Testis (tissue), 2 donors: ENCODE results near the gene INSM1.

Source experiments
- POLR2A ChIP-seq: fragments of 450-650 bp; IDR thresholded peaks from one replicate; pipeline ENCODE4 v1.6.1; 2017; ENCODE audit warnings: antibody characterized with exemption, mild to moderate bottlenecking, moderate library complexity
- TF ChIP-seq, protein P1 (sequence below), 3 experiments: fragments of 450-650 bp in 2 of 3; fragments of 200-600 bp in 1 of 3; sonication (generic) in 1 of 3; IDR thresholded peaks; one replicate each; pipeline ENCODE4 v1.5.1; 2016 to 2019; ENCODE audit warnings: antibody characterized with exemption in 3 of 3, mild to moderate bottlenecking in 2 of 3, moderate library complexity in 1 of 3

DNA sequence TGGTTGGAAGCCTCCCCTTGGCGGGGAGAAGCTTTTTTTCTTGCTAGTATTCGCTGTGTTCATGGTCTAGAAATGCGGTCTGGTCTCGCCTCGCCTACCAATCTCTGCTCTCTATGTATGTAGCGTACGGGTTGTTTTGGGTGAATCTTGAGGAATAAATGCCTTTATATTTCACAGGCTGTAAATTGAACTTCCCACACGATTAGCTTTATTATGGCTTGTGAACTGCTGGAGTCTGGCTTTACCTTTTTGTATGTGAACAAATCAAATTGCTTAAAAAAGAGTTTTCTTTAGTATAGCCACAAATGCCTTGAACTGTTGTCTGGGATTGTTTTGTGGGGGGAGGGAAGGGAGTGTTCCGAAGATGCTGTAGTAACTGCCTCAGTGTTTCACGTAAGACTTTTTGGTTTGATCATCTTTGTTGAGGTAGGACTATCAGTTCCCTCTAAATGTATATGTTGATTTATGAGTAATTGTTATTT lies 2.2 kb downstream of the INSM1 start:
- TF ChIP-seq, protein P1, sequence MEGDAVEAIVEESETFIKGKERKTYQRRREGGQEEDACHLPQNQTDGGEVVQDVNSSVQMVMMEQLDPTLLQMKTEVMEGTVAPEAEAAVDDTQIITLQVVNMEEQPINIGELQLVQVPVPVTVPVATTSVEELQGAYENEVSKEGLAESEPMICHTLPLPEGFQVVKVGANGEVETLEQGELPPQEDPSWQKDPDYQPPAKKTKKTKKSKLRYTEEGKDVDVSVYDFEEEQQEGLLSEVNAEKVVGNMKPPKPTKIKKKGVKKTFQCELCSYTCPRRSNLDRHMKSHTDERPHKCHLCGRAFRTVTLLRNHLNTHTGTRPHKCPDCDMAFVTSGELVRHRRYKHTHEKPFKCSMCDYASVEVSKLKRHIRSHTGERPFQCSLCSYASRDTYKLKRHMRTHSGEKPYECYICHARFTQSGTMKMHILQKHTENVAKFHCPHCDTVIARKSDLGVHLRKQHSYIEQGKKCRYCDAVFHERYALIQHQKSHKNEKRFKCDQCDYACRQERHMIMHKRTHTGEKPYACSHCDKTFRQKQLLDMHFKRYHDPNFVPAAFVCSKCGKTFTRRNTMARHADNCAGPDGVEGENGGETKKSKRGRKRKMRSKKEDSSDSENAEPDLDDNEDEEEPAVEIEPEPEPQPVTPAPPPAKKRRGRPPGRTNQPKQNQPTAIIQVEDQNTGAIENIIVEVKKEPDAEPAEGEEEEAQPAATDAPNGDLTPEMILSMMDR (IDR thresholded peaks at IDR 0.05) = no peak
- no peak for TF ChIP-seq POLR2A
